K562 (cell line): Measurements from ENCODE around the gene FAM32A. TPM values are rescaled to one million over a fixed set of nuclear protein-coding genes. Genes with fewer than 3 reads are reported as not detected.

ENCODE experiments used
- ATAC-seq: fragments of 200-7000 bp; cut with Tn5 transposase; 3 replicates; pipeline ENCODE4 v1.9.1; 2020; ENCODE audit warnings: moderate library complexity
- BruUV-seq: library from RNA; stranded (reverse); fragments of 400-500 nt; replicated peaks from 2 replicates; lab custom pipeline; 2021; lab: Mats Ljungman, UMichigan
- CTCF ChIA-PET: fragments of 300-600 bp; formaldehyde crosslinking; extraction: SDS; loops from one replicate; lab custom pipeline; 2021; ENCODE audit warnings: low intra/inter-chr PET ratio; lab: Yijun Ruan, JAX
- POLR2A ChIA-PET: fragments of 300-600, 350-650 bp; sonication (Branson Sonifier 250); formaldehyde crosslinking; extraction: SDS; loops from one replicate; lab custom pipeline; 2021; ENCODE audit warnings: antibody characterized with exemption, inconsistent platforms; lab: Yijun Ruan, JAX
- DNase-seq, 4 experiments: peaks; one replicate each; pipeline versions ENCODE4 v3.0.0 to v3.0.0-alpha.2; 2011 to 2018; ENCODE audit warnings: low spot score in 3 of 4, mixed read lengths in 3 of 4; ENCODE audit errors: extremely low read depth in 1 of 4
- FAIRE-seq: peaks from 2 replicates; lab custom pipeline; 2011; peaks lifted over from hg19 to GRCh38; lab: Jason Lieb, UNC
- H2AFZ ChIP-seq: 2 replicates; pipeline ENCODE4 v1.6.0; 2011; ENCODE audit warnings: low read depth, low read length, control low read depth, inconsistent platforms
- H3K27ac ChIP-seq: fragments of 200-600 bp; 3 replicates; pipeline ENCODE4 v1.8.0; 2011; ENCODE audit warnings: low read depth, mild to moderate bottlenecking, control low read depth, inconsistent platforms, low read length, moderate library complexity, mixed read lengths; ENCODE audit errors: extremely low read depth
- H3K27me3 ChIP-seq, 2 experiments: fragments of 300-600 bp in 1 of 2; 2 replicates in 1 of 2; 3 replicates in 1 of 2; pipeline versions ENCODE4 v1.6.0 to v1.8.0; 2011; ENCODE audit warnings: inconsistent platforms in 2 of 2, low read length in 2 of 2, mild to moderate bottlenecking in 1 of 2, mixed read lengths in 1 of 2, moderate library complexity in 1 of 2; ENCODE audit not compliant: control insufficient read depth in 2 of 2, insufficient read depth in 2 of 2
- H3K36me3 ChIP-seq: fragments of 300-600 bp; 3 replicates; pipeline ENCODE4 v1.8.0; 2011; ENCODE audit warnings: mild to moderate bottlenecking, low read length, inconsistent platforms; ENCODE audit not compliant: control insufficient read depth, insufficient read depth
- H3K4me1 ChIP-seq, 2 experiments: fragments of 200-600 bp in 1 of 2; replicated peaks in 1 of 2; 2 replicates in 1 of 2; 3 replicates in 1 of 2; pipeline versions ENCODE4 v1.5.1 to v1.8.0; 2011; ENCODE audit warnings: inconsistent platforms in 2 of 2, low read length in 2 of 2, mild to moderate bottlenecking in 1 of 2, mixed read lengths in 1 of 2, moderate library complexity in 1 of 2; ENCODE audit not compliant: control insufficient read depth in 2 of 2, insufficient read depth in 2 of 2
- H3K4me2 ChIP-seq: 2 replicates; pipeline ENCODE4 v1.6.1; 2011; ENCODE audit warnings: low read length, control low read depth, inconsistent platforms, mixed read lengths; ENCODE audit not compliant: insufficient read depth
- H3K4me3 ChIP-seq: fragments of 200-600 bp; sonication (generic), shearing (Covaris generic); 2 replicates; pipeline ENCODE4 v1.5.1; 2016; ENCODE audit warnings: control low read depth, inconsistent platforms
- H3K79me2 ChIP-seq: fragments of 200-600 bp; 3 replicates; pipeline ENCODE4 v1.8.0; 2011; ENCODE audit warnings: low read length, inconsistent platforms; ENCODE audit not compliant: control insufficient read depth, insufficient read depth
- H3K9ac ChIP-seq, 2 experiments: 2 replicates each; pipeline versions ENCODE4 v1.6.0 to v1.6.1; 2011; ENCODE audit warnings: low read depth in 2 of 2, low read length in 2 of 2, control low read depth in 1 of 2, inconsistent platforms in 1 of 2, mild to moderate bottlenecking in 1 of 2, mixed read lengths in 1 of 2; ENCODE audit not compliant: insufficient read depth in 1 of 2
- H3K9me1 ChIP-seq: one replicate; pipeline ENCODE4 v1.6.0; 2011; ENCODE audit warnings: inconsistent platforms, mild to moderate bottlenecking, low read length, moderate library complexity; ENCODE audit not compliant: control insufficient read depth, insufficient read depth
- H3K9me3 ChIP-seq: replicated peaks from 2 replicates; pipeline ENCODE4 v1.5.1; 2011; ENCODE audit warnings: low read depth, low read length, inconsistent platforms; ENCODE audit not compliant: control insufficient read depth, insufficient read depth
- H4K20me1 ChIP-seq: replicated peaks from 2 replicates; pipeline ENCODE4 v1.6.1; 2011; ENCODE audit warnings: low read length, inconsistent platforms, mixed read lengths; ENCODE audit not compliant: control insufficient read depth, insufficient read depth
- FOXJ2 ChIP-seq: fragments of 200-800 bp; sonication (Bioruptor generic); IDR thresholded peaks from 2 replicates; pipeline ENCODE4 v1.6.1; 2016; ENCODE audit warnings: missing genetic modification characterization, missing compliant biosample characterization
- FOXP4 ChIP-seq: sonication (generic); formaldehyde crosslinking; IDR thresholded peaks from 2 replicates; pipeline ENCODE4 v1.8.0; 2022; ENCODE audit warnings: mild to moderate bottlenecking, missing genetic modification reagents, borderline replicate concordance
- ZNF12 ChIP-seq: sonication (generic); formaldehyde crosslinking; IDR thresholded peaks from 2 replicates; pipeline ENCODE4 v1.4.0; 2020; ENCODE audit warnings: mild to moderate bottlenecking, missing genetic modification reagents
- ZNF347 ChIP-seq: fragments of 450-650 bp; formaldehyde crosslinking; IDR thresholded peaks from 2 replicates; pipeline ENCODE4 v1.4.0; 2020; ENCODE audit warnings: low read depth, mild to moderate bottlenecking, moderate library complexity
- WGBS: fragments of 100-300 bp; shearing (Covaris generic); methylation state at CpG from one replicate; pipeline ENCODE4 v1.1.6; 2016; ENCODE audit warnings: low coverage, mixed read lengths; ENCODE audit not compliant: insufficient coverage; ENCODE audit errors: missing lambda C conversion rate; 5-methylcytosine and 5-hydroxymethylcytosine counted together
- in situ Hi-C: fragments of 300-500 bp; cut with MboI; formaldehyde crosslinking; loops from 4 replicates; pipeline ENCODE4 v1.15.0; 2018; ENCODE audit warnings: inconsistent platforms, mixed read lengths
- intact Hi-C: fragments of 100-400 bp; cut with micrococcal nuclease; formaldehyde crosslinking; loops from 2 replicates; pipeline ENCODE4 v1.14.2; 2022
- polyA plus RNA-seq, 8 experiments: library from polyadenylated mRNA; depleted of rRNA in 4 of 8; stranded (reverse) in 5 of 8; unstranded in 3 of 8; fragments of >200 nt; fragmentation: Nextera tagmentation in 2 of 8; fragmentation: Illumina TruSeq in 1 of 8; extraction: Ambion mirVana in 2 of 8; extraction: Trizol in 1 of 8; gene quantifications; 2 replicates each; pipeline versions ENCODE4 v1.2.1 to v1.2.3, GENCODE V29; 2011 to 2014; ENCODE audit warnings: inconsistent platforms in 1 of 8, missing spikeins in 1 of 8
- total RNA-seq, 7 experiments: library from RNA; depleted of rRNA in 6 of 7; stranded (reverse); fragments of >200 nt in 6 of 7; fragmentation: Illumina TruSeq in 2 of 7; extraction: Trizol in 2 of 7; gene quantifications; 2 replicates each; pipeline versions ENCODE4 v1.2.1 to v1.2.3, GENCODE V29; 2011 to 2021; ENCODE audit warnings: low replicate concordance in 1 of 7
- TF ChIP-seq, protein P1 (sequence below): fragments of 450-650 bp; IDR thresholded peaks from 2 replicates; pipeline ENCODE4 v1.6.1; 2016; ENCODE audit warnings: low read depth, mild to moderate bottlenecking, moderate library complexity

Gene FAM32A
- total and polyA plus RNA-seq, 9 of the 15 experiments (the other 6 are each of a cell fraction or from before 2014, with no cell fraction given), result 30.7 to 96.7 (median 73.7) TPM

DNA sequence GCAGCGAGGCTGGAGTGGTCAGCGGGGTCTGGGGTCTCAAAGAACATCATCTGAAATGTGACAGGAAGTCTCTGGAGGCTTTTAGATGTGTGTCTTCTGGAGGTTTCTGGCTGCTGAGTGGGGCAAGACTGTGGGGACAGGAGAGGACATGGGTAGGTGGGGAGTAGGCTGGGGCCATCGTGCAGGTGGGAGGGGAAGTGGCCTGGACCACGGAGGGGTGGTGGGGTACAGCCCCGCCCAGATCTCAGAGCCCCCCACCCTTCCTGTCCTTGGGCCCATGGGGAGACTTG is 18.7 kb downstream of the FAM32A start:
- Histone ChIP-seq H2AFZ (no peak overlapping the region), H3K27ac (no peak overlapping the region), H3K27me3 (no peaks in the 10 kb centered on the region), H3K4me1 (peaks cover 1 to 24% of the 10 kb centered on the region in 2 experiments; a peak in 3 of 5 replicates), H3K4me3 (no peak overlapping the region), H4K20me1 (peaks cover 4% of the 10 kb centered on the region; the same call in 1 of the 2 replicates), H3K9ac (no peak overlapping the region; a peak in 1 of 4 replicates), H3K4me2 (no peak overlapping the region), H3K9me3 (no peaks in the 10 kb centered on the region), H3K36me3 (peaks cover 40% of the 10 kb centered on the region; the same call in 2 of the 3 replicates), H3K9me1 (peaks cover 4% of the 10 kb centered on the region), H3K79me2 (peaks cover 4% of the 10 kb centered on the region; the same call in 1 of the 3 replicates)
- TF ChIP-seq, protein P1, sequence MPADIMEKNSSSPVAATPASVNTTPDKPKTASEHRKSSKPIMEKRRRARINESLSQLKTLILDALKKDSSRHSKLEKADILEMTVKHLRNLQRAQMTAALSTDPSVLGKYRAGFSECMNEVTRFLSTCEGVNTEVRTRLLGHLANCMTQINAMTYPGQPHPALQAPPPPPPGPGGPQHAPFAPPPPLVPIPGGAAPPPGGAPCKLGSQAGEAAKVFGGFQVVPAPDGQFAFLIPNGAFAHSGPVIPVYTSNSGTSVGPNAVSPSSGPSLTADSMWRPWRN, result no peak
- TF ChIP-seq ZNF12, result no peak
- TF ChIP-seq ZNF347 (CRISPR knock-in tag), result no peak
- no peak for TF ChIP-seq FOXP4 (CRISPR knock-in tag)
- no peak for TF ChIP-seq FOXJ2 (tag)
- ChIA-PET POLR2A (interaction anchor here (1.6 kb wide), 1 partner anchor 8 kb away, joined by 3 read pairs; no protein-coding TSS in a partner anchor), CTCF (no interaction called here)
- FAIRE-seq (no peak), DNase-seq (no peak), ATAC-seq (no peak)
- 72% methylated on average over 5 of the region's 5 CpGs for WGBS
- intact Hi-C loops (no loop called here), in situ Hi-C loops (no loop called here)
- no TSS peak for BruUV-seq
